K562 (cell line): ENCODE measurements around the gene POLR2H. TPM values are rescaled to one million over a fixed set of nuclear protein-coding genes. Genes with fewer than 3 reads are reported as not detected.

Source experiments
- CXXC5 ChIP-seq: fragments of 250-450 bp; sonication (Bioruptor Pico); IDR thresholded peaks from 2 replicates; pipeline ENCODE4 v1.8.0; 2022; ENCODE audit warnings: inconsistent platforms, mild to moderate bottlenecking, moderate library complexity
- NFATC3 ChIP-seq: fragments of 450-650 bp; IDR thresholded peaks from 2 replicates; pipeline ENCODE4 v1.6.1; 2017; ENCODE audit warnings: mild to moderate bottlenecking
- NRF1 ChIP-seq, 2 experiments: fragments of 450-650 bp; IDR thresholded peaks in 1 of 2; conservative IDR thresholded peaks in 1 of 2; 2 replicates each; pipeline ENCODE4 v1.6.1; 2014; ENCODE audit warnings: mild to moderate bottlenecking in 2 of 2
- PHF8 ChIP-seq: fragments of 200-600 bp; sonication (generic); IDR thresholded peaks from 2 replicates; pipeline ENCODE4 v1.6.1; 2012; ENCODE audit warnings: mixed run types, mild to moderate bottlenecking, inconsistent platforms, low read length, moderate library complexity, borderline replicate concordance
- POLR2G ChIP-seq: fragments of 200-400 bp; formaldehyde crosslinking; IDR thresholded peaks from 2 replicates; pipeline ENCODE4 v1.6.1; 2017; ENCODE audit warnings: low read depth, mild to moderate bottlenecking, antibody characterized with exemption, low read length, moderate library complexity
- PRPF4 ChIP-seq: fragments of 200-400 bp; formaldehyde crosslinking; IDR thresholded peaks from one replicate; pipeline ENCODE4 v1.6.1; 2017; ENCODE audit warnings: low read length, low read depth, mild to moderate bottlenecking; ENCODE audit not compliant: insufficient read depth, poor library complexity, severe bottlenecking
- RB1 ChIP-seq: fragments of 450-650 bp; IDR thresholded peaks from 2 replicates; pipeline ENCODE4 v1.6.1; 2017; ENCODE audit warnings: low read depth, mild to moderate bottlenecking
- RBFOX2 ChIP-seq: fragments of 200-400 bp; formaldehyde crosslinking; IDR thresholded peaks from 2 replicates; pipeline ENCODE4 v1.6.1; 2017; ENCODE audit warnings: low read depth, mild to moderate bottlenecking, low read length, moderate library complexity
- SAP30 ChIP-seq: fragments of 200-600 bp; sonication (generic); IDR thresholded peaks from 2 replicates; pipeline ENCODE4 v1.6.1; 2012; ENCODE audit warnings: borderline replicate concordance, low read depth, mild to moderate bottlenecking, moderate library complexity, low read length, control low read depth, inconsistent platforms; ENCODE audit not compliant: insufficient read depth, poor library complexity, severe bottlenecking
- SP2 ChIP-seq: IDR thresholded peaks from 2 replicates; pipeline ENCODE4 v1.6.1; 2011; ENCODE audit warnings: mild to moderate bottlenecking, low read depth, low read length, moderate library complexity; ENCODE audit not compliant: poor library complexity, severe bottlenecking; ENCODE audit errors: extremely low read depth
- TAF1 ChIP-seq: IDR thresholded peaks from 2 replicates; pipeline ENCODE4 v1.6.1; 2011; ENCODE audit warnings: mild to moderate bottlenecking, low read length, moderate library complexity; ENCODE audit not compliant: insufficient read depth, control insufficient read depth, severe bottlenecking; ENCODE audit errors: extremely low read depth
- TBP ChIP-seq: optimal IDR thresholded peaks from 2 replicates; pipeline ENCODE3; 2011; ENCODE audit warnings: low read depth, low read length, improper control_type of control experiment
- TEAD4 ChIP-seq, 2 experiments: sonication (generic) in 1 of 2; formaldehyde crosslinking in 1 of 2; IDR thresholded peaks; 2 replicates each; pipeline versions ENCODE4 v1.6.1 to v1.8.0; 2012 to 2022; ENCODE audit warnings: borderline replicate concordance in 1 of 2, inconsistent platforms in 1 of 2, low read length in 1 of 2, mild to moderate bottlenecking in 1 of 2, missing genetic modification reagents in 1 of 2
- THAP12 ChIP-seq: fragments of 250-450 bp; sonication (Bioruptor Pico); IDR thresholded peaks from 2 replicates; pipeline ENCODE4 v1.9.0; 2021; ENCODE audit warnings: mild to moderate bottlenecking, inconsistent platforms
- VEZF1 ChIP-seq: fragments of 200-800 bp; sonication (Bioruptor generic); IDR thresholded peaks from 2 replicates; pipeline ENCODE4 v1.6.1; 2017; ENCODE audit warnings: missing genetic modification characterization, missing compliant biosample characterization
- WHSC1 ChIP-seq: IDR thresholded peaks from one replicate; pipeline ENCODE4 v1.6.1; 2012; ENCODE audit warnings: low read length, control low read depth, inconsistent platforms
- ZMIZ1 ChIP-seq, 2 experiments: fragments of 150-350 bp in 1 of 2; IDR thresholded peaks; 2 replicates each; pipeline ENCODE4 v1.6.1; 2012 to 2016; ENCODE audit warnings: low read depth in 2 of 2, low read length in 2 of 2, mild to moderate bottlenecking in 1 of 2, moderate library complexity in 1 of 2
- ZNF134 ChIP-seq: fragments of 250-450 bp; sonication (Bioruptor Pico); conservative IDR thresholded peaks from 2 replicates; pipeline ENCODE4 v1.4.0; 2020
- ZNF165 ChIP-seq: fragments of 250-450 bp; sonication (Bioruptor Pico); IDR thresholded peaks from 2 replicates; pipeline ENCODE4 v1.4.0; 2020; ENCODE audit warnings: borderline replicate concordance
- ZNF444 ChIP-seq: fragments of 250-450 bp; sonication (Bioruptor Pico); IDR thresholded peaks from 2 replicates; pipeline ENCODE4 v1.4.0; 2020; ENCODE audit warnings: mild to moderate bottlenecking, moderate library complexity
- polyA plus RNA-seq, 8 experiments: library from polyadenylated mRNA; depleted of rRNA in 4 of 8; stranded (reverse) in 5 of 8; unstranded in 3 of 8; fragments of >200 nt; fragmentation: Nextera tagmentation in 2 of 8; fragmentation: Illumina TruSeq in 1 of 8; extraction: Ambion mirVana in 2 of 8; extraction: Trizol in 1 of 8; gene quantifications; 2 replicates each; pipeline versions ENCODE4 v1.2.1 to v1.2.3, GENCODE V29; 2011 to 2014; ENCODE audit warnings: inconsistent platforms in 1 of 8, missing spikeins in 1 of 8
- total RNA-seq, 7 experiments: library from RNA; depleted of rRNA in 6 of 7; stranded (reverse); fragments of >200 nt in 6 of 7; fragmentation: Illumina TruSeq in 2 of 7; extraction: Trizol in 2 of 7; gene quantifications; 2 replicates each; pipeline versions ENCODE4 v1.2.1 to v1.2.3, GENCODE V29; 2011 to 2021; ENCODE audit warnings: low replicate concordance in 1 of 7

The POLR2H gene
- total and polyA plus RNA-seq, 9 of the 15 experiments (the other 6 are each of a cell fraction or from before 2014, with no cell fraction given): 128 to 512 (median 220) TPM

- TF ChIP-seq RB1 (peak; percentile 67; the same call in 1 of the 2 replicates), TBP (peak; percentile 47), NRF1 (conservative IDR thresholded peaks at IDR 0.05 in 1 of 2, IDR thresholded peaks at IDR 0.05 in 1 of 2) (peak; percentile 60 to 76; a peak in 2 of 4 replicates), ZNF165 (CRISPR knock-in tag) (no peak), ZNF134 (CRISPR knock-in tag) (no peak), ZMIZ1 (IDR thresholded peaks at IDR 0.05; ENCODE audit: low read depth in 2 of 2, low read length in 2 of 2) (no peak), VEZF1 (CRISPR knock-in tag) (peak; percentile 47), PHF8 (peak; percentile 71; the same call in 1 of the 2 replicates), SAP30 (peak; percentile 35), SP2 (no peak), TEAD4 (IDR thresholded peaks at IDR 0.05; ENCODE audit: low read length) (no peak), TEAD4 (CRISPR knock-in tag; IDR thresholded peaks at IDR 0.05; ENCODE audit: borderline replicate concordance) (no peak), PRPF4 (no peak), TAF1 (peak; percentile 44), NFATC3 (no peak), WHSC1 (no peak), POLR2G (peak; percentile 79), CXXC5 (CRISPR knock-in tag) (peak; percentile 69), ZNF444 (CRISPR knock-in tag) (no peak), THAP12 (peak; percentile 21; the same call in 1 of the 2 replicates), RBFOX2 (peak; percentile 72)
Measured at GRCh38 chr3:184361532-184361931, at the start of gene POLR2H, which contains the start of gene CLCN2 (continued).
